HG03060 (cell line): ENCODE measurements around the gene ATP5PO.
A peak's percentile ranks its signal among the peaks of the same experiment; 100 is the strongest.

Experiments
- ATAC-seq: cut with Tn5 transposase; IDR thresholded peaks from one replicate; pipeline ENCODE4 v1.9.1; 2021; ENCODE audit warnings: low read depth, moderate number of reproducible peaks; ENCODE audit not compliant: unreplicated experiment

The ATP5PO gene, protein sequence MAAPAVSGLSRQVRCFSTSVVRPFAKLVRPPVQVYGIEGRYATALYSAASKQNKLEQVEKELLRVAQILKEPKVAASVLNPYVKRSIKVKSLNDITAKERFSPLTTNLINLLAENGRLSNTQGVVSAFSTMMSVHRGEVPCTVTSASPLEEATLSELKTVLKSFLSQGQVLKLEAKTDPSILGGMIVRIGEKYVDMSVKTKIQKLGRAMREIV

GRCh38 chr21:33915368-33916199 is at the start of gene ATP5PO:
TSS of gene ATP5PO (minus strand) at chr21:33915804. CDS start at chr21:33915763, 41 bp downstream.
- peak; percentile 97 for ATAC-seq

GRCh38 chr21:33964706-33965325 is 49.2 kb upstream of the ATP5PO start:
- ATAC-seq: no peak

DNA sequence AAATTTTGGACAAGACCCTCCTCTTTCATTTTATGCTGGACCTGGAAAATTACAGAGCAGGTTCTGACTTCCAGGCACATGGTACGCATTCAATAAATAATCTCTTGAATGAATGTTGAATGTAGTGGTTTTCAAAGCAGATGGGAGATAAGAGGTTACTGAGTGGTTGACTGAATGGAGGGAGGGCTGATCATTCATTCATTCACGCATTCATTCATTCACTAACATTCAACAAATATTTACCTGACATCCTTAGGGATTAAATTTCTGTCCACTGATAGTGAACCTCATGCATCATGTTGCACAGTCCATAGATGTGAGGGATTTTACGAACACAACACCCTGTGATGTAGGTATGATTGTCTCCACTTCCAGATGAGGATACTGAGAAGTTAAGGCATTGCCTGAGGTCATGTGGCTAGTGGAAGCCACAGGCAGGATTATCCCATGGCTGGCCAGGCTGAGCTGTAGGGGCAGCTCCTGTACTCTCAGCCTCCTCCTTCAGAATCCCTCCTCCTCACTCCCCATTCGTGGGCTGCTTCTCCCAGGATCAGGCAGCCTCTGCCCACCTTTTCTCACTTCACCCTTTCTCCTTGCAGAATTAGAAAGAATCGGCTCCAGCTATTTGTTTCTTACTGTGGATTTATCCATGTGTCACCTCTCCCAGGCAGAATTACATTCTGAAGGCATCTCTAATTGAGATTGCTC is 48.4 kb upstream of the ATP5PO start:
- no peak for ATAC-seq

- ATAC-seq: no peak
Observed at GRCh38 chr21:33962290-33962689, 46.7 kb upstream of the ATP5PO start.

- ATAC-seq: no peak
Observed at GRCh38 chr21:33961061-33961460, 45.5 kb upstream of the ATP5PO start.

GRCh38 chr21:33959680-33960079 is 44.1 kb upstream of the ATP5PO start:
- ATAC-seq: no peak

DNA sequence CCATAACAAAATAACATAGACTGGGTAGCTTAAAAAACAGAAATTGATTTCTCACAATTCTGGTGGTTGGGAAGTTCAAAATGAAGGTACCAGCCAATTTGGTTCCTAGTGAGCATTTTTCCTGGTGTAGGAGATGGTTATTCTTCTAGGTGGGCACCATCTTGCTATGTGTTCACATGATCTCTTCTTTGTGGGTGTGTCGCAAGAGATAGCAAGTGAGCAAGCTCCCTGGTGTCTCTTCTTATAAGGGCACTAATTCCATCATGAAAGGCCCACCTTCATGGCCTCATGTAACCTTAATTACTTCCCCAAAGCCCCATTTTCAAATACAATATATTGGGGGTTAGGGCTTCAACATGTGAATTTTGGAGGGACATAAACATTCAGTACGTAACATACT is 38.8 kb upstream of the ATP5PO start:
- ATAC-seq: no peak

DNA sequence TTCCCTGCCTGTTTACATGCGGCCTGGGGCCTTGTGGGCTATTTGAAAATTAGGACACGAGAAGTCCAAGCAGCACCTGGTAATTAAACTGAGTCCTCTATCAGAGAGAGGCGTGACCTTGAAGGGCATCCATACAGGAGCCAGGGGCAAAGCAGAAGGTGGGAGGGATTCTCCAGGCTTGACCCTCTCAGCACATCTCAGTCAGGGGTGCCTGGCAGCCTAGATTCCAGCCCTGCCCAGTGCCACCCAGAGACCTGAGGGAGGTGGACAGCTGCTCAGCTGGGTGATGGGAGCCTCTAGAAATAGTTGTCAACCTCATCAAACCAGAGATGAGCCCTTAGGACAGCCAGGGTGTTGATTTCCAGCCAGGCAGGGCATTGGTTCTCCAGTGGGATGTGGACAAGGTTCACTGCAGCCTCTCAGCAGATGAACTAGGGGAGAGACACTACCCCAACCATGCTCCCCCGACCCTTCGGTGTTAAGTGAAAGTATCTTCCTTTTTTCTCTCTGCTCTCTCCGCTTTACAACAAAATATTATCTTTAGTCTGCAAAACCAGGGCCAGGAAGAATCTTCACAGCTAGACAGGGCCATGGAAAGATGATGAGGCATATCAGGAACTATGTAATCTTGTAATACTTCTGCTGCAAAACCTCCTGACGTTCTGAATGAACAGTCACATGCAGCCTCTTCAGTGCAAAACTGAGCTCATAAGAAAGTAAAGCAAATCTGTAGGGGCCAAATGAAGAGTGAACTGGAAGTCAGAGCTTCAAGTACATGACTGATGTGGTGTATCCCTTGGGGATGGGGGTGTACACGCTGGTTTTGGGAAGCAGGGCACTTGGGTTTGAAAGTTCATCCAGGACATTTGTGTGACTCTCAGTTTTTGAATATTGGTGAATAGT is 35.9 kb upstream of the ATP5PO start:
- ATAC-seq: no peak

- ATAC-seq: no peak
Observed at GRCh38 chr21:33950431-33951079, 35.0 kb upstream of the ATP5PO start.

- no peak for ATAC-seq
Observed at GRCh38 chr21:33949516-33950430, 34.2 kb upstream of the ATP5PO start.

GRCh38 chr21:33948951-33949444 is 33.4 kb upstream of the ATP5PO start:
- no peak for ATAC-seq

DNA sequence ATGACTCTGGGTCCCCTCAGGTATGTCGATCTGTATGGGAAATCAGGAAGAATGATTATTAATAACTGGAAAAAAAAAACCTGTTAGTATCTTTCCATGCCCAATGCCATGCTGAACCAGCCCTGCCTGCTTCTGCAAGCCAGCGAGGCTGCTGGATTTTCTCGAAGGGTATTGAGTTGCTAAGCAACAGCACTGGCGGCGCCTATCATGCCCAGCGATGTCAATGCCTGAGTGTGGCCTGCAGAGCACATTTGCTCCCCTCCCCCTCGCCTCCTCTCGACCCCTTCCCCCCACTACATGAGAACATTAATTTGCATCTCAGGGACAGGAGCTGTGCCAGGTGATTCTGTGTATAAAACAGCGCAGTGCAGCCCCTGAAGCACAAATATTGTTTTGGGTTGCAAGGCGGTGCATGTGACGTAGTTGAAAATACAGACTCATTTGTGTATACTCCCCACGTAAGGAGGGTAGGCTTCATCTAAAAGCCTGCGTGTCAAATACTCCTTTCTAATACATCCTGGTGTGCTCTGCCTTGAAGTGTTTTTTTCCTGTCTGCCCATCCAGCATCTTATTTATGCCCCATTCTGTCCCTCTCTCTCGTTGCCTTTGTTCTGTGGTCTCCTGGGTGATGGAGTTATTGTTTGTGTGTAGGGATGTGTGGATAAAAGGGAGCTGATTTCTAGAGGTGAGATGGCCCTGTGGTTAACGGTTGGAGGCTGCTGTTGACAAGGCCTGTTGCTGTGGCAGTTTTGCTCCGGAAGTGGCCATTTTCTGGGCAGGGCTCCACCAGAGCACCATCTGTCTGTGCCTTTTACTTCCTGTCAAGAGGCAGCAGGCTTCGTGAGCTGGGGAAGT is 32.7 kb upstream of the ATP5PO start:
- peak; percentile 38 for ATAC-seq

GRCh38 chr21:33947451-33948095 is 32.0 kb upstream of the ATP5PO start:
- ATAC-seq: peak; percentile 41

DNA sequence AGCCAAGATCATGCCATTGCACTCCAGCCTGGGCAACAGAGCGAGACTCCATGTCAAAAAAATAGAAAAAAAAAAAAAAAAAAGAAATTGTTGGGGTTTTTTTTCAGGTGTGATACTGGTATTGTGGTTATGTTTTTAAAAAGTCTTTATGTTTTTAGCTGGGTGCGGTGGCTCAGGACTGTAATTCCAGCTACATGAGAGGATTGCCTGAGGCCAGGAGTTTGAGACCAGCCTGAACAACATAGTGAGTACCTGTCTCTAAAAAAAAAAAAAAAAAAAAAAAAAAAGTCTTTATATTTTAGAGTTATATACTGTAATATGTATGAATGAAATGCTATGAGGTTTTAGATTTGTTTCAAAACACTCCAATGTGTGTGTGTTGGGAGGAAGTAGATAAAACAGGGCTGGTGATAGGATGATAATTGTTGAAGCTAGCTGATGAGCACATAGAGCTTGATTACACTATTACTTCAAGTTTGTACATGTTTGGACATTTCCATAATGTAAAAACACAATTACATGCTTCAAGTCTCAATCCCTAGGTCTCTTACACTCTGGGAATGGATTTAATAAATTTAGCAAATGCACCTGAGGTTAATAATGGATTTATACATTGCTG is 30.2 kb upstream of the ATP5PO start:
- ATAC-seq: no peak

DNA sequence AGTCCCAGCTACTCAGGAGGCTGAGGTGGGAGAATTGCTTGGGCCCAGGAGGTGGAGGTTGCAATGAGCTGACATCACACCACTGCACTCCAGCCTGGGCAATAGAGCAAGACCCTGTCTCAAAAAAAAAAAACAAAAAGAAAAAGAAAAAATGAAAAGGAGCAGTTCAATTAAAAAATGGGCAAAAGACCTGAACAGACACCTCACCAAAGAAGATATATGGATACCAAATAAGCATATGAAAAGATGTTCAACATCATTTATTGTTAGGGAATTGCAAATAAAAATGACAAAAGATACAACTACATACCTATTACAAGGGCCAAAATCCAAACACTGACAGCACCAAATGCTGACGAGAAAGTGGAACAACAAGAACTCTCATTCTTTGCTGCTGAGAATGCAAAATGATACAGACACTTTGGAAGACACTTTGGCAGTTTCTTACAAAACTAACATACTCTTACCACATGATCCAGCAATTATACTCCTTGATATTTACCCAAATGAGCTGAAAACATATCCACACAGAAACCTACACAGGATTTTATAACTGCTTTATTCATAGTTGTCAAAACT is 28.7 kb upstream of the ATP5PO start:
- ATAC-seq: no peak

DNA sequence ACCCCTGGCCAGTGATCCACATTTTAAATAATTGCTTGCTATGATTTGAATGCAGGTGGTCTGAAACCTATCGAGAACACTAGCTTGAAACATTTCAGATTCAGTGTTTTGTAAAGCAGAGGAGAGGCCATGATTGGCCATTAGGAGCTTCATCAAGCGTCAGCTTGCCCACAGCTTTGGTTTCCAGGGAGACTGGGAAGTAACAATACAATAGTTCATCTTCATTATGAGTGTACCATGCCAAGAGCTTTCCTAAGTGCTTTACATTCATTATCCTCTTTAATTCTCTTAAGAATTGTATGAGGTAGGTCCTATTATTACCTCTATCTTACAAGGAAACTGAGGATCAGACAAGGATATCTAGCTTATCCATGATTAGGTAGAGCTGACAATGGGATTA is 27.7 kb upstream of the ATP5PO start:
- no peak for ATAC-seq
